SK-N-SH treated with all-trans-retinoic acid at 6 μM for 48 hours (cell line): ENCODE data around the gene MUSK.

Experiments
- OSR1 ChIP-seq: fragments of 250-450 bp; sonication (Bioruptor Pico); IDR thresholded peaks from 2 replicates; pipeline ENCODE4 v1.8.0; 2022; ENCODE audit warnings: moderate library complexity, mild to moderate bottlenecking, inconsistent platforms
- RARB ChIP-seq: fragments of 250-450 bp; sonication (Bioruptor Pico); IDR thresholded peaks from 2 replicates; pipeline ENCODE4 v1.8.0; 2021; ENCODE audit warnings: mild to moderate bottlenecking, moderate library complexity
- TCF4 ChIP-seq: fragments of 250-450 bp; sonication (Bioruptor Pico); IDR thresholded peaks from 2 replicates; pipeline ENCODE4 v1.8.0; 2021; ENCODE audit warnings: mild to moderate bottlenecking, moderate library complexity, borderline replicate concordance
- TOX ChIP-seq: fragments of 250-450 bp; sonication (Bioruptor Pico); IDR thresholded peaks from 2 replicates; pipeline ENCODE4 v1.8.0; 2021; ENCODE audit warnings: mild to moderate bottlenecking, moderate library complexity, borderline replicate concordance
- ZC3H10 ChIP-seq: fragments of 250-450 bp; sonication (Bioruptor Pico); IDR thresholded peaks from 2 replicates; pipeline ENCODE4 v1.5.1; 2021; ENCODE audit warnings: mild to moderate bottlenecking, moderate library complexity
- ZFP3 ChIP-seq: fragments of 250-450 bp; sonication (Bioruptor Pico); IDR thresholded peaks from 2 replicates; pipeline ENCODE4 v1.5.0; 2020; ENCODE audit warnings: mild to moderate bottlenecking, moderate library complexity
- ZFP30 ChIP-seq: fragments of 450-650 bp; formaldehyde crosslinking; IDR thresholded peaks from 2 replicates; pipeline ENCODE4 v1.5.0; 2022; ENCODE audit warnings: mild to moderate bottlenecking, moderate library complexity
- ZNF565 ChIP-seq: fragments of 450-650 bp; formaldehyde crosslinking; conservative IDR thresholded peaks from 2 replicates; pipeline ENCODE4 v1.5.0; 2020; ENCODE audit warnings: low read depth, mild to moderate bottlenecking, moderate library complexity
- TF ChIP-seq, protein P1 (sequence below): fragments of 250-450 bp; sonication (Bioruptor Pico); IDR thresholded peaks from 2 replicates; pipeline ENCODE4 v1.5.1; 2020; ENCODE audit warnings: low read depth, mild to moderate bottlenecking, moderate library complexity

DNA sequence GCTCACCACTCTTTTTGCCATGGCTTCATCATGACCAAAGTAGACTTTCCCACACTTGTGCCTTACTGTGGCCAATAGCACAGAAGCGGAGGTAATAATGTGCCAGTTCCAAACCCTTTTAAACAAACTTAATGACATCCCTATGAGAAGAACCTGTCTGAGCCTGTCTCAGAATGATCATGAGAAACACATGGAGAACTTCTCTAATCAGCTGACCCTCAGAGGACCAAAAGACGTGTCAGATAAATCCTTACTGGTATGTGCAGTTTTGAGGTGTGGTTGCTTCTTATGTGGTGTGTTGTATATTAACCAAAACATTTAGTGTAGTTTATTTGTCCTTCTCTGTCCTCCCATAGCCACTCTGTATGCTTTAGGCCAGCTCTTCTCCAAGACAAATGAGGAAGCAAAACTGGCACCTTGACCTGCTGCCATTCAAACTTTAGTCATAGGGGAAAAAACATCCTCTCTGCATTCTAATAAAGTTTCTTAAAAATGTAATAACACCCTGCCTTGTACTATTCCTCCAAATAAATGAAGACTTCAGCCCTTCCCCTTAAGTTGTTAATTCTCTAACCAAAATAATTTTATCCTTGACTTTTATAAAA is 168.9 kb downstream of the MUSK start:
- TF ChIP-seq TCF4 (CRISPR knock-in tag) (no peak), ZNF565 (CRISPR knock-in tag) (no peak), OSR1 (CRISPR knock-in tag) (no peak), ZFP3 (CRISPR knock-in tag) (no peak), ZFP30 (CRISPR knock-in tag) (no peak), ZC3H10 (CRISPR knock-in tag) (no peak), RARB (no peak), TOX (CRISPR knock-in tag) (no peak)
- TF ChIP-seq, protein P1, sequence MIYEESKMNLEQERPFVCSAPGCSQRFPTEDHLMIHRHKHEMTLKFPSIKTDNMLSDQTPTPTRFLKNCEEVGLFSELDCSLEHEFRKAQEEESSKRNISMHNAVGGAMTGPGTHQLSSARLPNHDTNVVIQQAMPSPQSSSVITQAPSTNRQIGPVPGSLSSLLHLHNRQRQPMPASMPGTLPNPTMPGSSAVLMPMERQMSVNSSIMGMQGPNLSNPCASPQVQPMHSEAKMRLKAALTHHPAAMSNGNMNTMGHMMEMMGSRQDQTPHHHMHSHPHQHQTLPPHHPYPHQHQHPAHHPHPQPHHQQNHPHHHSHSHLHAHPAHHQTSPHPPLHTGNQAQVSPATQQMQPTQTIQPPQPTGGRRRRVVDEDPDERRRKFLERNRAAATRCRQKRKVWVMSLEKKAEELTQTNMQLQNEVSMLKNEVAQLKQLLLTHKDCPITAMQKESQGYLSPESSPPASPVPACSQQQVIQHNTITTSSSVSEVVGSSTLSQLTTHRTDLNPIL = no peak
